ENCODE data around the gene TPO.

Gene TPO

GRCh38 chr2:1436369-1436768, 23.1 kb downstream of the TPO start:
- TF ChIP-seq CTCF (IDR thresholded peaks at IDR 0.05) (no peak), ZFX (IDR thresholded peaks at IDR 0.05; ENCODE audit: borderline replicate concordance) (no peak)
- H3K27ac ChIP-seq, result no peak overlapping the region

- no peak overlapping the region for H3K27ac ChIP-seq
- TF ChIP-seq ZFX (IDR thresholded peaks at IDR 0.05; ENCODE audit: borderline replicate concordance), result no peak
- no peak for TF ChIP-seq CTCF (IDR thresholded peaks at IDR 0.05)
Measured at GRCh38 chr2:1437101-1437500, 23.8 kb downstream of the TPO start.

- no peak for TF ChIP-seq ZFX (IDR thresholded peaks at IDR 0.05; ENCODE audit: borderline replicate concordance)
- TF ChIP-seq CTCF (IDR thresholded peaks at IDR 0.05), result no peak
- H3K27ac ChIP-seq, result no peak overlapping the region
Measured at GRCh38 chr2:1437537-1437936, 24.3 kb downstream of the TPO start.

GRCh38 chr2:1438972-1439371, 25.7 kb downstream of the TPO start:
- TF ChIP-seq CTCF (IDR thresholded peaks at IDR 0.05), result no peak
- TF ChIP-seq ZFX (IDR thresholded peaks at IDR 0.05; ENCODE audit: borderline replicate concordance), result no peak
- no peak overlapping the region for H3K27ac ChIP-seq

- no peak overlapping the region for H3K27ac ChIP-seq
- TF ChIP-seq CTCF (IDR thresholded peaks at IDR 0.05) (no peak), ZFX (IDR thresholded peaks at IDR 0.05; ENCODE audit: borderline replicate concordance) (no peak)
Measured at GRCh38 chr2:1440581-1440980, 27.3 kb downstream of the TPO start.

- TF ChIP-seq CTCF (IDR thresholded peaks at IDR 0.05) (no peak), ZFX (IDR thresholded peaks at IDR 0.05; ENCODE audit: borderline replicate concordance) (no peak)
- H3K27ac ChIP-seq, result no peak overlapping the region
Measured at GRCh38 chr2:1446301-1446700, 33.0 kb downstream of the TPO start.

GRCh38 chr2:1448009-1448408, 34.7 kb downstream of the TPO start:
- TF ChIP-seq CTCF (IDR thresholded peaks at IDR 0.05), result no peak
- H3K27ac ChIP-seq, result no peak overlapping the region

All from 22Rv1 (cell line).